ENCODE results near the gene PARP11.

- TF ChIP-seq, protein P1, sequence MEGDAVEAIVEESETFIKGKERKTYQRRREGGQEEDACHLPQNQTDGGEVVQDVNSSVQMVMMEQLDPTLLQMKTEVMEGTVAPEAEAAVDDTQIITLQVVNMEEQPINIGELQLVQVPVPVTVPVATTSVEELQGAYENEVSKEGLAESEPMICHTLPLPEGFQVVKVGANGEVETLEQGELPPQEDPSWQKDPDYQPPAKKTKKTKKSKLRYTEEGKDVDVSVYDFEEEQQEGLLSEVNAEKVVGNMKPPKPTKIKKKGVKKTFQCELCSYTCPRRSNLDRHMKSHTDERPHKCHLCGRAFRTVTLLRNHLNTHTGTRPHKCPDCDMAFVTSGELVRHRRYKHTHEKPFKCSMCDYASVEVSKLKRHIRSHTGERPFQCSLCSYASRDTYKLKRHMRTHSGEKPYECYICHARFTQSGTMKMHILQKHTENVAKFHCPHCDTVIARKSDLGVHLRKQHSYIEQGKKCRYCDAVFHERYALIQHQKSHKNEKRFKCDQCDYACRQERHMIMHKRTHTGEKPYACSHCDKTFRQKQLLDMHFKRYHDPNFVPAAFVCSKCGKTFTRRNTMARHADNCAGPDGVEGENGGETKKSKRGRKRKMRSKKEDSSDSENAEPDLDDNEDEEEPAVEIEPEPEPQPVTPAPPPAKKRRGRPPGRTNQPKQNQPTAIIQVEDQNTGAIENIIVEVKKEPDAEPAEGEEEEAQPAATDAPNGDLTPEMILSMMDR (IDR thresholded peaks at IDR 0.05) = no peak
- no peak for TF ChIP-seq POLR2A (IDR thresholded peaks at IDR 0.05)
These were observed 51.8 kb downstream of the PARP11 start for GRCh38 chr12:3821441-3821840.
